KMS-11 (cell line): ENCODE measurements around the gene ZNF90.
"Not testable (repeated sequence)": the region's sequence is repeated elsewhere in the genome, so short reads cannot be mapped to it uniquely, and the experiment has no call there.

Source experiments
- H2AFZ ChIP-seq: fragments of 200-600 bp; sonication (generic); 2 replicates; pipeline ENCODE4 v1.6.1; 2016; ENCODE audit warnings: antibody characterized with exemption, mixed run types, low read depth
- H3K27ac ChIP-seq: fragments of 200-600 bp; sonication (generic); 2 replicates; pipeline ENCODE4 v1.6.1; 2016; ENCODE audit warnings: mild to moderate bottlenecking, mixed run types
- H3K27me3 ChIP-seq: fragments of 200-600 bp; sonication (generic); 2 replicates; pipeline ENCODE4 v1.6.1; 2017; ENCODE audit warnings: mild to moderate bottlenecking, low read depth, mixed run types, moderate library complexity; ENCODE audit not compliant: insufficient read depth
- H3K36me3 ChIP-seq: fragments of 200-600 bp; sonication (generic); 2 replicates; pipeline ENCODE4 v1.6.1; 2017; ENCODE audit warnings: mild to moderate bottlenecking, mixed run types; ENCODE audit not compliant: insufficient read depth
- H3K4me1 ChIP-seq: fragments of 200-600 bp; sonication (generic); 2 replicates; pipeline ENCODE4 v1.6.1; 2016; ENCODE audit warnings: mild to moderate bottlenecking, low read depth, mixed run types; ENCODE audit not compliant: poor library complexity, severe bottlenecking
- H3K4me2 ChIP-seq: fragments of 200-600 bp; sonication (generic); 2 replicates; pipeline ENCODE4 v1.7.0; 2016; ENCODE audit warnings: mild to moderate bottlenecking, mixed run types
- H3K4me3 ChIP-seq: fragments of 200-600 bp; sonication (generic); IDR thresholded peaks from 2 replicates; pipeline ENCODE4 v1.6.1; 2017; ENCODE audit warnings: low read depth, low read length, mixed read lengths; ENCODE audit not compliant: insufficient read depth
- H3K79me2 ChIP-seq: fragments of 200-600 bp; sonication (generic); 2 replicates; pipeline ENCODE4 v1.6.1; 2016; ENCODE audit warnings: low read depth, mixed run types; ENCODE audit not compliant: insufficient read depth
- H3K9ac ChIP-seq: fragments of 200-600 bp; sonication (generic); 2 replicates; pipeline ENCODE4 v1.6.1; 2016; ENCODE audit warnings: mild to moderate bottlenecking, mixed run types
- H4K20me1 ChIP-seq: fragments of 200-600 bp; sonication (generic); 2 replicates; pipeline ENCODE4 v1.6.1; 2016; ENCODE audit warnings: mild to moderate bottlenecking, mixed run types; ENCODE audit not compliant: insufficient read depth
- TF ChIP-seq, protein P1 (sequence below): fragments of 200-600 bp; sonication (generic); conservative IDR thresholded peaks from 2 replicates; pipeline ENCODE4 v1.6.1; 2017; ENCODE audit warnings: low read depth, mild to moderate bottlenecking, antibody characterized with exemption, low read length, moderate library complexity, mixed read lengths

ZNF90 gene

DNA sequence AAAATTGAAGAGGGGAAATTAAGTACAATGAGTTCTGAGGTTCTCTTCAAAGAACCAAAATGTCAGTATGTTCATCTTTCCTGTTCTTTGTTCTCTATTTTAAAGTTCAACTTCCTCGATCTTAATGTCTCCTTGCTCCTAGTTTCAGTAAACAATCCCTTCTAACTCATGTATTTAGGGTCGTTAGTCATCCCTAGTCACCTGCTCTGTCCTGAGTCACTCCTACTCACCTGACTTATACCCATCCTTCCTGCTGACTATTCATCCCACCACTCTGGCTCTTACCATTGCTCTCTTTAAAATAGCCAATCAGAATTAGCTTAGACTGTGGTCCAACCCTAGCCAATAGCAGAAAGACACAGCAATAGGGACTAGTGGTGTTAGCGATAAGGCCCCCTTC lies 24.3 kb downstream of the ZNF90 start:
- TF ChIP-seq, protein P1, sequence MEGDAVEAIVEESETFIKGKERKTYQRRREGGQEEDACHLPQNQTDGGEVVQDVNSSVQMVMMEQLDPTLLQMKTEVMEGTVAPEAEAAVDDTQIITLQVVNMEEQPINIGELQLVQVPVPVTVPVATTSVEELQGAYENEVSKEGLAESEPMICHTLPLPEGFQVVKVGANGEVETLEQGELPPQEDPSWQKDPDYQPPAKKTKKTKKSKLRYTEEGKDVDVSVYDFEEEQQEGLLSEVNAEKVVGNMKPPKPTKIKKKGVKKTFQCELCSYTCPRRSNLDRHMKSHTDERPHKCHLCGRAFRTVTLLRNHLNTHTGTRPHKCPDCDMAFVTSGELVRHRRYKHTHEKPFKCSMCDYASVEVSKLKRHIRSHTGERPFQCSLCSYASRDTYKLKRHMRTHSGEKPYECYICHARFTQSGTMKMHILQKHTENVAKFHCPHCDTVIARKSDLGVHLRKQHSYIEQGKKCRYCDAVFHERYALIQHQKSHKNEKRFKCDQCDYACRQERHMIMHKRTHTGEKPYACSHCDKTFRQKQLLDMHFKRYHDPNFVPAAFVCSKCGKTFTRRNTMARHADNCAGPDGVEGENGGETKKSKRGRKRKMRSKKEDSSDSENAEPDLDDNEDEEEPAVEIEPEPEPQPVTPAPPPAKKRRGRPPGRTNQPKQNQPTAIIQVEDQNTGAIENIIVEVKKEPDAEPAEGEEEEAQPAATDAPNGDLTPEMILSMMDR = no peak
- Histone ChIP-seq H3K4me3 (no peak overlapping the region), H2AFZ (no peak overlapping the region), H3K4me1 (no peaks in the 10 kb centered on the region), H3K79me2 (no peaks in the 10 kb centered on the region), H3K4me2 (no peak overlapping the region), H4K20me1 (no peaks in the 10 kb centered on the region), H3K27me3 (no peaks in the 10 kb centered on the region), H3K9ac (no peak overlapping the region), H3K36me3 (no peaks in the 10 kb centered on the region), H3K27ac (no peak overlapping the region)

DNA sequence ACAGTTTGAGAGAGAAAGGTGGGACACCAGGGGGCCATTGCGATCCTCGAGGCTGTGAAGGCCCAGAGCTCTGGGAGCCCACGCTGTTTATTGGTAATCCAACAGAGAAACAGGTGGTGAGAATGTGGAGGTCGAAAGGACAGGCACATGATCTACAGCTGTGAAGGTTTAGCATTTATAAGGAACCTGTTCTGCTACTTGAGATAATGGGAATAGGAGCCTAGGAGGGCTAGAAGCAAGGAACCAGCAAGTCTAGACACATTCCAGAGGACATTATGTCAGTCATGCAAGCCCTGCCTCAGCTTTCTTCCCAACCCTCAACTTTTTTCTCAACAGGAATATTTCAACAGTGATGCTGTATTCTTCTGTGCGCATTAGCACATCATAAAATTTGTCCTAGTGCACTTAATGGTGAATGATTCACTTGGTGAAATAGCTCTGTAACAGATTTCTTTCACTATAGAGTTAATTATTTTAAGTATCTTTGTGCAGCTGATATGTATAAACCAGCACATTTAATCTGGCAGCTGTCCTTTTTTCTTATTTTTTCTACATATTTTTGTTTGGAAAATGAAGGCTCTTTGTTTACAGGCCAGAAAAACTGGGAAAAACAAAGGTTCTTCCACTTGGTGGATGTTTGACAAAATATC lies 25.4 kb downstream of the ZNF90 start:
- Histone ChIP-seq H2AFZ (no peak overlapping the region), H3K27ac (no peak overlapping the region), H3K36me3 (no peaks in the 10 kb centered on the region), H4K20me1 (no peaks in the 10 kb centered on the region), H3K4me1 (no peaks in the 10 kb centered on the region), H3K79me2 (no peaks in the 10 kb centered on the region), H3K9ac (no peak overlapping the region), H3K4me2 (no peak overlapping the region), H3K4me3 (no peak overlapping the region), H3K27me3 (no peaks in the 10 kb centered on the region)
- TF ChIP-seq, protein P1 = no peak

DNA sequence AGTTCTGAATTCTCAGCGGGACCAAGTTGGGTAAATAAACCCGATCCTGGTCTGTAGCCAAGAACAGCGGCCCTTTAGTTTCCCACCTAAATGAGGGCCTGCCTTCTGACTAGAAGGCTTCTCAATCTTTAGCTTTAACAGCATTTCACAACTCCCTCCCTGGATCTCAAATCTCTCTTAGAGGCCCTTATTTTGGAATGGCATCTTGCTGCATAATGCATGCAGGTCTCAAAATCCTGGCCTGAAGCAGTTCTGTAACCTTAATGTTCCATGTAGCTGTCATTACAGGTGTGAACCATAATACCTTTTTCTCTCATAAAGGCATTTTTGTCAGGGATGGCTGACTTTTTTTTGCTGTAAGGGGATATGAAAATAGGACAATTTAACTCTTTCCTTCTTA lies 29.5 kb downstream of the ZNF90 start:
- H2AFZ ChIP-seq = no peak overlapping the region
- no peaks in the 10 kb centered on the region for H4K20me1 ChIP-seq
- no peaks in the 10 kb centered on the region for H3K79me2 ChIP-seq
- H3K4me3 ChIP-seq = no peak overlapping the region
- no peaks in the 10 kb centered on the region for H3K27me3 ChIP-seq
- no peak overlapping the region for H3K9ac ChIP-seq
- TF ChIP-seq, protein P1 = no peak
- no peaks in the 10 kb centered on the region for H3K36me3 ChIP-seq
- H3K4me1 ChIP-seq = no peaks in the 10 kb centered on the region
- H3K4me2 ChIP-seq = no peak overlapping the region
- H3K27ac ChIP-seq = no peak overlapping the region

GRCh38 chr19:20118064-20118839 lies 40.5 kb downstream of the ZNF90 start:
- H4K20me1 ChIP-seq, H3K27ac ChIP-seq, H2AFZ ChIP-seq, H3K4me2 ChIP-seq, H3K4me1 ChIP-seq, H3K79me2 ChIP-seq, H3K36me3 ChIP-seq, H3K27me3 ChIP-seq, H3K9ac ChIP-seq, H3K4me3 ChIP-seq: not testable (repeated sequence)

GRCh38 chr19:20124879-20125278 lies 47.1 kb downstream of the ZNF90 start:
- H4K20me1 ChIP-seq = no peaks in the 10 kb centered on the region
- H3K27ac ChIP-seq = no peak overlapping the region
- H3K36me3 ChIP-seq = no peaks in the 10 kb centered on the region
- no peaks in the 10 kb centered on the region for H3K4me1 ChIP-seq
- no peak overlapping the region for H3K4me3 ChIP-seq
- no peak overlapping the region for H3K4me2 ChIP-seq
- H3K27me3 ChIP-seq = no peaks in the 10 kb centered on the region
- TF ChIP-seq, protein P1 = no peak
- no peaks in the 10 kb centered on the region for H3K79me2 ChIP-seq
- H2AFZ ChIP-seq = no peak overlapping the region
- H3K9ac ChIP-seq = no peak overlapping the region

- H2AFZ ChIP-seq, H3K27me3 ChIP-seq, H3K4me2 ChIP-seq, H3K36me3 ChIP-seq, H3K4me3 ChIP-seq, H4K20me1 ChIP-seq, H3K79me2 ChIP-seq, H3K4me1 ChIP-seq, H3K27ac ChIP-seq, H3K9ac ChIP-seq: not testable (repeated sequence)
Observed at GRCh38 chr19:20132933-20133332, 55.1 kb downstream of the ZNF90 start.

- not testable (repeated sequence) for H3K27me3 ChIP-seq, H2AFZ ChIP-seq, H3K4me1 ChIP-seq, H3K36me3 ChIP-seq, H3K4me2 ChIP-seq, H3K9ac ChIP-seq, H3K79me2 ChIP-seq, H3K4me3 ChIP-seq, H3K27ac ChIP-seq, H4K20me1 ChIP-seq
Observed at GRCh38 chr19:20137714-20138113, 59.9 kb downstream of the ZNF90 start.
